Raji (cell line): ENCODE results near the gene CMTM1.

ENCODE experiments used
- POLR2A ChIP-seq: IDR thresholded peaks from 2 replicates; pipeline ENCODE4 v1.6.1; 2011; ENCODE audit warnings: low read depth, low read length, control low read depth; ENCODE audit not compliant: insufficient read depth

CMTM1 gene

GRCh38 chr16:66566051-66566901, at the start of gene CMTM1:
TSS of gene CMTM1 (plus strand) at chr16:66566439. CDS start at chr16:66566514, 75 bp downstream.
- no peak for TF ChIP-seq POLR2A

- no peak for TF ChIP-seq POLR2A
Observed at GRCh38 chr16:66516509-66516807, 49.8 kb upstream of the CMTM1 start.

- TF ChIP-seq POLR2A = no peak
Observed at GRCh38 chr16:66516808-66517585, 49.2 kb upstream of the CMTM1 start.

- TF ChIP-seq POLR2A = no peak
Observed at GRCh38 chr16:66517586-66518263, 48.5 kb upstream of the CMTM1 start.

- TF ChIP-seq POLR2A = no peak
Observed at GRCh38 chr16:66519482-66520373, 46.5 kb upstream of the CMTM1 start.

- no peak for TF ChIP-seq POLR2A
Observed at GRCh38 chr16:66520406-66521170, 45.7 kb upstream of the CMTM1 start.

GRCh38 chr16:66521252-66521713, 45.0 kb upstream of the CMTM1 start:
- TF ChIP-seq POLR2A = no peak

- TF ChIP-seq POLR2A = no peak
Observed at GRCh38 chr16:66521951-66522771, 44.1 kb upstream of the CMTM1 start.

GRCh38 chr16:66522816-66523590, 43.2 kb upstream of the CMTM1 start:
- no peak for TF ChIP-seq POLR2A

GRCh38 chr16:66523861-66524354, 42.3 kb upstream of the CMTM1 start:
- no peak for TF ChIP-seq POLR2A

GRCh38 chr16:66524601-66525164, 41.6 kb upstream of the CMTM1 start:
- TF ChIP-seq POLR2A = no peak
